IMR-90 (cell line): Measurements from ENCODE around the gene MAMDC4. TPM values are rescaled to one million over a fixed set of nuclear protein-coding genes. Genes with fewer than 3 reads are reported as not detected.

Source experiments
- ATAC-seq: fragments of 200-7000 bp; cut with Tn5 transposase; 2 replicates; pipeline ENCODE4 v1.9.1; 2020; ENCODE audit warnings: low read depth, mild to moderate bottlenecking, moderate library complexity
- BruUV-seq: library from RNA; stranded (reverse); fragments of 400-500 nt; replicated peaks from 2 replicates; lab custom pipeline; 2021; lab: Mats Ljungman, UMichigan
- CTCF ChIA-PET: fragments of 300-600 bp; formaldehyde crosslinking; extraction: SDS; loops from one replicate; lab custom pipeline; 2021; ENCODE audit warnings: antibody characterized with exemption; lab: Yijun Ruan, JAX
- POLR2A ChIA-PET: fragments of 300-600 bp; sonication (Branson Sonifier 250); formaldehyde crosslinking; loops from one replicate; lab custom pipeline; 2022; ENCODE audit warnings: antibody characterized with exemption; ENCODE audit not compliant: unreplicated experiment; lab: Charles Lee
- DNase-seq: peaks from one replicate; pipeline ENCODE4 v3.0.0; 2013
- H2AFZ ChIP-seq: replicated peaks from 2 replicates; pipeline ENCODE3; 2013; ENCODE audit warnings: low read length, mild to moderate bottlenecking; ENCODE audit not compliant: poor library complexity
- H2AK5ac ChIP-seq: 2 replicates; pipeline ENCODE4 v1.6.1; 2013; ENCODE audit warnings: low read depth, low read length, inconsistent platforms
- H2AK9ac ChIP-seq: replicated peaks from 2 replicates; pipeline ENCODE3; 2013; ENCODE audit warnings: mild to moderate bottlenecking, low read depth, low read length, moderate library complexity; ENCODE audit not compliant: poor library complexity
- H2BK120ac ChIP-seq: 2 replicates; pipeline ENCODE4 v1.6.1; 2013; ENCODE audit warnings: low read depth, low read length, inconsistent platforms
- H2BK15ac ChIP-seq: 3 replicates; pipeline ENCODE4 v1.6.1; 2013; ENCODE audit warnings: low read depth, low read length, inconsistent platforms
- H2BK20ac ChIP-seq: 2 replicates; pipeline ENCODE4 v1.6.1; 2013; ENCODE audit warnings: low read depth, mild to moderate bottlenecking, inconsistent platforms, low read length, moderate library complexity
- H2BK5ac ChIP-seq: 2 replicates; pipeline ENCODE4 v1.6.1; 2013; ENCODE audit warnings: mild to moderate bottlenecking, low read depth, low read length, inconsistent platforms; ENCODE audit not compliant: poor library complexity, severe bottlenecking
- H3K14ac ChIP-seq: replicated peaks from 2 replicates; pipeline ENCODE4 v1.6.1; 2013; ENCODE audit warnings: low read depth, low read length, inconsistent platforms
- H3K18ac ChIP-seq: 2 replicates; pipeline ENCODE4 v1.6.1; 2013; ENCODE audit warnings: low read depth, low read length, control low read depth
- H3K23ac ChIP-seq: 2 replicates; pipeline ENCODE4 v1.6.1; 2013; ENCODE audit warnings: low read depth, low read length, inconsistent platforms
- H3K27ac ChIP-seq: 2 replicates; pipeline ENCODE4 v1.5.1; 2013; ENCODE audit warnings: mild to moderate bottlenecking, control low read depth, low read length; ENCODE audit not compliant: insufficient read depth
- H3K27me3 ChIP-seq: 2 replicates; pipeline ENCODE4 v1.6.1; 2013; ENCODE audit warnings: low read length; ENCODE audit not compliant: control insufficient read depth, insufficient read depth
- H3K36me3 ChIP-seq: 2 replicates; pipeline ENCODE4 v1.6.1; 2013; ENCODE audit warnings: low read length, mixed read lengths; ENCODE audit not compliant: control insufficient read depth, insufficient read depth
- H3K4ac ChIP-seq: 2 replicates; pipeline ENCODE4 v1.6.1; 2013; ENCODE audit warnings: low read depth, low read length, inconsistent platforms
- H3K4me1 ChIP-seq: 2 replicates; pipeline ENCODE4 v1.6.1; 2013; ENCODE audit warnings: low read length, mixed read lengths; ENCODE audit not compliant: control insufficient read depth, insufficient read depth
- H3K4me2 ChIP-seq: 2 replicates; pipeline ENCODE4 v1.6.1; 2013; ENCODE audit warnings: low read depth, mild to moderate bottlenecking, control low read depth, low read length, moderate library complexity
- H3K4me3 ChIP-seq: 2 replicates; pipeline ENCODE4 v1.5.1; 2013; ENCODE audit warnings: low read depth, mild to moderate bottlenecking, control low read depth, low read length, moderate library complexity; ENCODE audit not compliant: insufficient read depth
- H3K56ac ChIP-seq: 2 replicates; pipeline ENCODE4 v1.6.1; 2013; ENCODE audit warnings: low read length, inconsistent platforms; ENCODE audit not compliant: insufficient read depth; ENCODE audit errors: extremely low read depth
- H3K79me1 ChIP-seq, 2 experiments: 2 replicates each; pipeline ENCODE4 v1.6.1; 2013; ENCODE audit warnings: low read length in 2 of 2, inconsistent platforms in 1 of 2, low read depth in 1 of 2
- H3K9ac ChIP-seq: 2 replicates; pipeline ENCODE4 v1.6.1; 2013; ENCODE audit warnings: low read depth, low read length, control low read depth
- H3K9me1 ChIP-seq: 2 replicates; pipeline ENCODE4 v1.6.1; 2013; ENCODE audit warnings: low read length, inconsistent platforms; ENCODE audit not compliant: insufficient read depth
- H3K9me3 ChIP-seq: 2 replicates; pipeline ENCODE4 v1.6.1; 2013; ENCODE audit warnings: low read length; ENCODE audit not compliant: control insufficient read depth, insufficient read depth
- H4K20me1 ChIP-seq: 2 replicates; pipeline ENCODE4 v1.6.1; 2013; ENCODE audit warnings: low read length, inconsistent platforms; ENCODE audit not compliant: insufficient read depth
- H4K5ac ChIP-seq: 2 replicates; pipeline ENCODE4 v1.6.1; 2013; ENCODE audit warnings: mild to moderate bottlenecking, low read depth, low read length, control low read depth
- H4K8ac ChIP-seq, 2 experiments: 2 replicates each; pipeline ENCODE4 v1.6.1; 2013; ENCODE audit warnings: low read depth in 2 of 2, low read length in 2 of 2, control low read depth in 1 of 2, inconsistent platforms in 1 of 2
- H4K91ac ChIP-seq: 2 replicates; pipeline ENCODE4 v1.6.1; 2013; ENCODE audit warnings: low read depth, low read length, inconsistent platforms; ENCODE audit not compliant: insufficient read depth
- ELK1 ChIP-seq: fragments of 150-350 bp; IDR thresholded peaks from 2 replicates; pipeline ENCODE4 v1.6.1; 2016; ENCODE audit warnings: low read depth, mild to moderate bottlenecking, low read length, moderate library complexity, borderline replicate concordance
- FOS ChIP-seq: fragments of 150-350 bp; IDR thresholded peaks from 2 replicates; pipeline ENCODE4 v1.6.1; 2016; ENCODE audit warnings: low read depth, low read length
- RAD21 ChIP-seq: IDR thresholded peaks from 2 replicates; pipeline ENCODE4 v1.6.1; 2012; ENCODE audit warnings: low read length, improper control_type of control experiment
- WGBS, 2 experiments: methylation state at CpG; one replicate each; pipeline versions ENCODE4 v1.1.5 to v1.1.7; 2013; ENCODE audit warnings: missing lambda C conversion rate in 2 of 2; ENCODE audit not compliant: insufficient read length in 1 of 2; ENCODE audit errors: extremely low coverage in 2 of 2; 5-methylcytosine and 5-hydroxymethylcytosine counted together
- dilution Hi-C: fragments of 300-500 bp; cut with HindIII; formaldehyde crosslinking; loops from one replicate; pipeline ENCODE4 v1.14.3; 2018; ENCODE audit warnings: low sequenced_read_pairs; ENCODE audit not compliant: unreplicated experiment
- in situ Hi-C: fragments of 300-500 bp; cut with MboI; formaldehyde crosslinking; loops from 3 replicates; pipeline ENCODE4 v1.14.3; 2019; ENCODE audit warnings: low sequenced_read_pairs, inconsistent platforms, mixed read lengths
- intact Hi-C: fragments of 100-400 bp; cut with micrococcal nuclease; formaldehyde crosslinking; loops from 2 replicates; pipeline ENCODE4 v1.10.0; 2022
- polyA plus RNA-seq, 3 experiments: library from polyadenylated mRNA; depleted of rRNA; stranded (reverse); fragments of >200 nt; gene quantifications; 2 replicates each; pipeline ENCODE4 v1.2.3, GENCODE V29; 2012; ENCODE audit warnings: low replicate concordance in 1 of 3
- total RNA-seq: library from RNA; depleted of rRNA; stranded (reverse); fragments of >200 nt; gene quantifications from 2 replicates; pipeline ENCODE4 v1.2.3, GENCODE V29; 2012
- TF ChIP-seq, protein P1 (sequence below): conservative IDR thresholded peaks from 2 replicates; pipeline ENCODE4 v1.5.1; 2012; ENCODE audit warnings: mild to moderate bottlenecking, low read depth, low read length, improper control_type of control experiment
- TF ChIP-seq, protein P2 (sequence below): fragments of 150-350 bp; IDR thresholded peaks from 2 replicates; pipeline ENCODE4 v1.6.1; 2017; ENCODE audit warnings: mild to moderate bottlenecking, antibody characterized with exemption, low read length, low read depth

The MAMDC4 gene
- total and polyA plus RNA-seq, 2 of the 4 experiments (the other 2 are of a cell fraction) = 0.18 to 3.5 TPM

GRCh38 chr9:136826188-136826541 lies 26.0 kb upstream of the MAMDC4 start:
- in situ Hi-C loops = no loop called here
- CTCF ChIA-PET = interaction anchor here (2.0 kb wide), 1 partner anchor 17 kb away, joined by 4 read pairs; no protein-coding TSS in a partner anchor
- Histone ChIP-seq H3K9me1 (no peaks in the 10 kb centered on the region), H3K9me3 (no peaks in the 10 kb centered on the region), H3K4me2 (no peak overlapping the region), H4K91ac (no peak overlapping the region), H2BK15ac (no peak overlapping the region), H2AK9ac (no peak overlapping the region), H3K4ac (no peak overlapping the region), H2AK5ac (no peak overlapping the region), H4K5ac (no peak overlapping the region), H3K56ac (no peak overlapping the region), H2BK5ac (no peak overlapping the region), H3K23ac (no peak overlapping the region), H3K4me1 (peaks cover under 1% of the 10 kb centered on the region; the same call in 1 of the 2 replicates), H3K14ac (no peak overlapping the region), H3K36me3 (peaks cover 57% of the 10 kb centered on the region), H2BK20ac (no peak overlapping the region), H3K27me3 (no peaks in the 10 kb centered on the region), H2BK120ac (no peak overlapping the region), H3K9ac (no peak overlapping the region), H3K4me3 (no peak overlapping the region), H3K18ac (no peak overlapping the region), H4K8ac (no peak overlapping the region), H3K79me1 (peaks cover 5 to 16% of the 10 kb centered on the region in 2 experiments; a peak in 3 of 4 replicates), H3K27ac (no peak overlapping the region), H2AFZ (no peak overlapping the region), H4K20me1 (peaks cover 9% of the 10 kb centered on the region)
- DNase-seq = no peak
- no peak for ATAC-seq
- WGBS, 2 experiments = 100% methylated on average over 4 of the region's 17 CpGs; no CpG with 5 or more reads in 1 of the 2 experiments
- dilution Hi-C loops = no loop called here
- TF ChIP-seq, protein P1, sequence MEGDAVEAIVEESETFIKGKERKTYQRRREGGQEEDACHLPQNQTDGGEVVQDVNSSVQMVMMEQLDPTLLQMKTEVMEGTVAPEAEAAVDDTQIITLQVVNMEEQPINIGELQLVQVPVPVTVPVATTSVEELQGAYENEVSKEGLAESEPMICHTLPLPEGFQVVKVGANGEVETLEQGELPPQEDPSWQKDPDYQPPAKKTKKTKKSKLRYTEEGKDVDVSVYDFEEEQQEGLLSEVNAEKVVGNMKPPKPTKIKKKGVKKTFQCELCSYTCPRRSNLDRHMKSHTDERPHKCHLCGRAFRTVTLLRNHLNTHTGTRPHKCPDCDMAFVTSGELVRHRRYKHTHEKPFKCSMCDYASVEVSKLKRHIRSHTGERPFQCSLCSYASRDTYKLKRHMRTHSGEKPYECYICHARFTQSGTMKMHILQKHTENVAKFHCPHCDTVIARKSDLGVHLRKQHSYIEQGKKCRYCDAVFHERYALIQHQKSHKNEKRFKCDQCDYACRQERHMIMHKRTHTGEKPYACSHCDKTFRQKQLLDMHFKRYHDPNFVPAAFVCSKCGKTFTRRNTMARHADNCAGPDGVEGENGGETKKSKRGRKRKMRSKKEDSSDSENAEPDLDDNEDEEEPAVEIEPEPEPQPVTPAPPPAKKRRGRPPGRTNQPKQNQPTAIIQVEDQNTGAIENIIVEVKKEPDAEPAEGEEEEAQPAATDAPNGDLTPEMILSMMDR = no peak
- TF ChIP-seq, protein P2, sequence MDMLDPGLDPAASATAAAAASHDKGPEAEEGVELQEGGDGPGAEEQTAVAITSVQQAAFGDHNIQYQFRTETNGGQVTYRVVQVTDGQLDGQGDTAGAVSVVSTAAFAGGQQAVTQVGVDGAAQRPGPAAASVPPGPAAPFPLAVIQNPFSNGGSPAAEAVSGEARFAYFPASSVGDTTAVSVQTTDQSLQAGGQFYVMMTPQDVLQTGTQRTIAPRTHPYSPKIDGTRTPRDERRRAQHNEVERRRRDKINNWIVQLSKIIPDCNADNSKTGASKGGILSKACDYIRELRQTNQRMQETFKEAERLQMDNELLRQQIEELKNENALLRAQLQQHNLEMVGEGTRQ = no peak
- TF ChIP-seq FOS = no peak
- no peak for TF ChIP-seq ELK1
- TF ChIP-seq RAD21 = no peak
- POLR2A ChIA-PET = no interaction called here
- intact Hi-C loops = no loop called here
- no TSS peak for BruUV-seq
